ENCODE measurements around the gene DDX39A.
A peak's percentile ranks its signal among the peaks of the same experiment; 100 is the strongest.
"Not testable (repeated sequence)": the region's sequence is repeated elsewhere in the genome, so short reads cannot be mapped to it uniquely, and the experiment has no call there.

The DDX39A gene

GRCh38 chr19:14396730-14397129 is 22.4 kb downstream of the DDX39A start:
- H3K36me3 ChIP-seq (ENCODE audit: control insufficient read depth in 2 of 2, insufficient read depth in 2 of 2, low read length in 2 of 2) = peaks cover 9 to 40% of the 10 kb centered on the region in 2 donors
- not testable (repeated sequence) for H3K4me3 ChIP-seq (ENCODE audit: low read length in 2 of 2); H3K9me3 ChIP-seq (ENCODE audit: control insufficient read depth in 2 of 2, low read length in 2 of 2); H3K4me1 ChIP-seq (ENCODE audit: control insufficient read depth, insufficient read depth, low read length); H3K27ac ChIP-seq (ENCODE audit: low read length); H3K9ac ChIP-seq (ENCODE audit: low read length in 2 of 2); H3K27me3 ChIP-seq (ENCODE audit: control insufficient read depth in 1 of 2, insufficient read depth in 2 of 2, low read length in 2 of 2)

GRCh38 chr19:14395710-14396336 is 23.3 kb downstream of the DDX39A start:
- Histone ChIP-seq H3K36me3 (ENCODE audit: control insufficient read depth in 2 of 2, insufficient read depth in 2 of 2, low read length in 2 of 2) (peaks cover 11 to 37% of the 10 kb centered on the region in 2 donors), H3K4me1 (ENCODE audit: control insufficient read depth, insufficient read depth, low read length) (no peaks in the 10 kb centered on the region), H3K4me3 (ENCODE audit: low read length in 2 of 2) (no peak overlapping the region), H3K27ac (ENCODE audit: low read length) (no peak overlapping the region), H3K27me3 (ENCODE audit: control insufficient read depth in 1 of 2, insufficient read depth in 2 of 2, low read length in 2 of 2) (no peaks in the 10 kb centered on the region), H3K9ac (ENCODE audit: low read length in 2 of 2) (no peak overlapping the region), H3K9me3 (ENCODE audit: control insufficient read depth in 2 of 2, low read length in 2 of 2) (no peaks in the 10 kb centered on the region)

GRCh38 chr19:14395262-14395661 is 23.9 kb downstream of the DDX39A start:
- Histone ChIP-seq H3K27ac (ENCODE audit: low read length) (no peak overlapping the region), H3K9ac (ENCODE audit: low read length in 2 of 2) (no peak overlapping the region), H3K27me3 (ENCODE audit: control insufficient read depth in 1 of 2, insufficient read depth in 2 of 2, low read length in 2 of 2) (no peaks in the 10 kb centered on the region), H3K36me3 (ENCODE audit: control insufficient read depth in 2 of 2, insufficient read depth in 2 of 2, low read length in 2 of 2) (peaks cover 13 to 38% of the 10 kb centered on the region in 2 donors), H3K4me1 (ENCODE audit: control insufficient read depth, insufficient read depth, low read length) (no peaks in the 10 kb centered on the region), H3K9me3 (ENCODE audit: control insufficient read depth in 2 of 2, low read length in 2 of 2) (no peaks in the 10 kb centered on the region), H3K4me3 (ENCODE audit: low read length in 2 of 2) (no peak overlapping the region)

- H3K9ac ChIP-seq (ENCODE audit: low read length in 2 of 2) = no peak overlapping the region
- no peaks in the 10 kb centered on the region for H3K27me3 ChIP-seq (ENCODE audit: control insufficient read depth in 1 of 2, insufficient read depth in 2 of 2, low read length in 2 of 2)
- no peak overlapping the region for H3K27ac ChIP-seq (ENCODE audit: low read length)
- H3K4me3 ChIP-seq (ENCODE audit: low read length in 2 of 2) = no peak overlapping the region
- H3K36me3 ChIP-seq (ENCODE audit: control insufficient read depth in 2 of 2, insufficient read depth in 2 of 2, low read length in 2 of 2) = peaks cover 13 to 36% of the 10 kb centered on the region in 2 donors
- no peaks in the 10 kb centered on the region for H3K9me3 ChIP-seq (ENCODE audit: control insufficient read depth in 2 of 2, low read length in 2 of 2)
- no peaks in the 10 kb centered on the region for H3K4me1 ChIP-seq (ENCODE audit: control insufficient read depth, insufficient read depth, low read length)
These were observed 25.0 kb downstream of the DDX39A start for GRCh38 chr19:14394167-14394566.

- no peaks in the 10 kb centered on the region for H3K4me1 ChIP-seq (ENCODE audit: control insufficient read depth, insufficient read depth, low read length)
- H3K4me3 ChIP-seq (ENCODE audit: low read length in 2 of 2) = no peak overlapping the region
- H3K9ac ChIP-seq (ENCODE audit: low read length in 2 of 2) = no peak overlapping the region
- no peaks in the 10 kb centered on the region for H3K27me3 ChIP-seq (ENCODE audit: control insufficient read depth in 1 of 2, insufficient read depth in 2 of 2, low read length in 2 of 2)
- peaks cover 13 to 36% of the 10 kb centered on the region in 2 donors for H3K36me3 ChIP-seq (ENCODE audit: control insufficient read depth in 2 of 2, insufficient read depth in 2 of 2, low read length in 2 of 2)
- no peaks in the 10 kb centered on the region for H3K9me3 ChIP-seq (ENCODE audit: control insufficient read depth in 2 of 2, low read length in 2 of 2)
- no peak overlapping the region for H3K27ac ChIP-seq (ENCODE audit: low read length)
These were observed 25.8 kb downstream of the DDX39A start for GRCh38 chr19:14393329-14393728.

GRCh38 chr19:14391156-14391821 is 27.9 kb downstream of the DDX39A start:
- no peak overlapping the region for H3K27ac ChIP-seq (ENCODE audit: low read length)
- H3K36me3 ChIP-seq (ENCODE audit: control insufficient read depth in 2 of 2, insufficient read depth in 2 of 2, low read length in 2 of 2) = peaks cover 9 to 30% of the 10 kb centered on the region in 2 donors

GRCh38 chr19:14390548-14390947 is 28.6 kb downstream of the DDX39A start:
- Histone ChIP-seq H3K9me3 (ENCODE audit: control insufficient read depth in 2 of 2, low read length in 2 of 2) (no peaks in the 10 kb centered on the region), H3K4me1 (ENCODE audit: control insufficient read depth, insufficient read depth, low read length) (no peaks in the 10 kb centered on the region), H3K9ac (ENCODE audit: low read length in 2 of 2) (no peak overlapping the region), H3K27me3 (ENCODE audit: control insufficient read depth in 1 of 2, insufficient read depth in 2 of 2, low read length in 2 of 2) (no peaks in the 10 kb centered on the region), H3K27ac (ENCODE audit: low read length) (no peak overlapping the region), H3K4me3 (ENCODE audit: low read length in 2 of 2) (no peak overlapping the region), H3K36me3 (ENCODE audit: control insufficient read depth in 2 of 2, insufficient read depth in 2 of 2, low read length in 2 of 2) (peaks cover 9 to 28% of the 10 kb centered on the region in 2 donors)

More at GRCh38 chr19:14391156-14391821, 27.9 kb downstream of the DDX39A start:
- no peak overlapping the region for H3K4me3 ChIP-seq (ENCODE audit: low read length in 2 of 2)
- no peak overlapping the region for H3K9ac ChIP-seq (ENCODE audit: low read length in 2 of 2)
- no peaks in the 10 kb centered on the region for H3K4me1 ChIP-seq (ENCODE audit: control insufficient read depth, insufficient read depth, low read length)
- no peaks in the 10 kb centered on the region for H3K9me3 ChIP-seq (ENCODE audit: control insufficient read depth in 2 of 2, low read length in 2 of 2)
- H3K27me3 ChIP-seq (ENCODE audit: control insufficient read depth in 1 of 2, insufficient read depth in 2 of 2, low read length in 2 of 2) = no peaks in the 10 kb centered on the region

- Histone ChIP-seq H3K27ac (ENCODE audit: low read length) (no peak overlapping the region), H3K9me3 (ENCODE audit: control insufficient read depth in 2 of 2, low read length in 2 of 2) (no peaks in the 10 kb centered on the region), H3K4me3 (ENCODE audit: low read length in 2 of 2) (no peak overlapping the region), H3K9ac (ENCODE audit: low read length in 2 of 2) (no peak overlapping the region), H3K36me3 (ENCODE audit: control insufficient read depth in 2 of 2, insufficient read depth in 2 of 2, low read length in 2 of 2) (no peaks in the 10 kb centered on the region), H3K27me3 (ENCODE audit: control insufficient read depth in 1 of 2, insufficient read depth in 2 of 2, low read length in 2 of 2) (no peaks in the 10 kb centered on the region), H3K4me1 (ENCODE audit: control insufficient read depth, insufficient read depth, low read length) (peaks cover 31% of the 10 kb centered on the region)
These were observed 33.6 kb downstream of the DDX39A start for GRCh38 chr19:14385492-14385891.

- Histone ChIP-seq H3K27ac (ENCODE audit: low read length) (peak overlapping the region; percentile 78), H3K4me3 (ENCODE audit: low read length in 2 of 2) (peak overlapping the region; percentile 38 to 67), H3K36me3 (ENCODE audit: control insufficient read depth in 2 of 2, insufficient read depth in 2 of 2, low read length in 2 of 2) (no peaks in the 10 kb centered on the region), H3K9me3 (ENCODE audit: control insufficient read depth in 2 of 2, low read length in 2 of 2) (no peaks in the 10 kb centered on the region), H3K27me3 (ENCODE audit: control insufficient read depth in 1 of 2, insufficient read depth in 2 of 2, low read length in 2 of 2) (no peaks in the 10 kb centered on the region), H3K9ac (ENCODE audit: low read length in 2 of 2) (peak overlapping the region; percentile 62 to 64), H3K4me1 (ENCODE audit: control insufficient read depth, insufficient read depth, low read length) (peaks cover 44% of the 10 kb centered on the region)
These were observed 35.2 kb downstream of the DDX39A start for GRCh38 chr19:14383661-14384555.

- Histone ChIP-seq H3K36me3 (ENCODE audit: control insufficient read depth in 2 of 2, insufficient read depth in 2 of 2, low read length in 2 of 2) (no peaks in the 10 kb centered on the region), H3K27ac (ENCODE audit: low read length) (peak overlapping the region; percentile 80), H3K9me3 (ENCODE audit: control insufficient read depth in 2 of 2, low read length in 2 of 2) (no peaks in the 10 kb centered on the region), H3K4me3 (ENCODE audit: low read length in 2 of 2) (peak overlapping the region; percentile 66 to 83), H3K27me3 (ENCODE audit: control insufficient read depth in 1 of 2, insufficient read depth in 2 of 2, low read length in 2 of 2) (no peaks in the 10 kb centered on the region), H3K9ac (ENCODE audit: low read length in 2 of 2) (peak overlapping the region; percentile 78 to 80), H3K4me1 (ENCODE audit: control insufficient read depth, insufficient read depth, low read length) (peaks cover 52% of the 10 kb centered on the region)
These were observed 37.3 kb downstream of the DDX39A start for GRCh38 chr19:14381689-14382474.
